Transverse colon (tissue), 4 donors: Measurements from ENCODE around the gene PTGES. TPM values are rescaled to one million over a fixed set of nuclear protein-coding genes. Genes with fewer than 3 reads are reported as not detected.
"Not testable (repeated sequence)": the region's sequence is repeated elsewhere in the genome, so short reads cannot be mapped to it uniquely, and the experiment has no call there.

Experiments used
- DNase-seq: peaks from one replicate; pipeline ENCODE4 v3.0.0-alpha.2; 2019
- H3K27ac ChIP-seq, 4 donors: fragments of 200-600 bp; sonication (generic); 2 replicates each; pipeline ENCODE4 v1.5.1; 2016 to 2018; ENCODE audit warnings: inconsistent platforms in 4 of 4
- H3K27me3 ChIP-seq: fragments of 200-600 bp; sonication (generic); 2 replicates; pipeline ENCODE4 v1.5.1; 2017; ENCODE audit warnings: inconsistent platforms
- H3K36me3 ChIP-seq, 4 donors: fragments of 200-600 bp; sonication (generic); 2 replicates each; pipeline ENCODE4 v1.5.1; 2017 to 2019; ENCODE audit warnings: inconsistent platforms in 4 of 4
- H3K4me1 ChIP-seq, 4 donors: fragments of 200-600 bp; sonication (generic); 2 replicates each; pipeline ENCODE4 v1.5.1; 2017 to 2020; ENCODE audit warnings: inconsistent platforms in 4 of 4
- H3K4me3 ChIP-seq, 4 donors: fragments of 200-600 bp; sonication (generic); 1 replicate in 1 of 4; 2 replicates in 3 of 4; pipeline versions ENCODE4 v1.5.1 to v1.6.1; 2017 to 2019; ENCODE audit warnings: inconsistent platforms in 4 of 4
- H3K9me3 ChIP-seq, 2 donors: fragments of 200-600 bp; sonication (generic); 2 replicates each; pipeline ENCODE4 v1.5.1; 2017 to 2019; ENCODE audit warnings: inconsistent platforms in 2 of 2
- EP300 ChIP-seq: sonication (generic); formaldehyde crosslinking; IDR thresholded peaks from one replicate; pipeline ENCODE4 v1.6.1; 2017; ENCODE audit warnings: antibody characterized with exemption, low read depth
- POLR2A ChIP-seq: fragments of 450-650 bp; IDR thresholded peaks from one replicate; pipeline ENCODE4 v1.6.1; 2016; ENCODE audit warnings: antibody characterized with exemption, mild to moderate bottlenecking, moderate library complexity
- POLR2AphosphoS5 ChIP-seq, 3 donors: sonication (generic); formaldehyde crosslinking; IDR thresholded peaks; one replicate each; pipeline ENCODE4 v1.6.1; 2016; ENCODE audit warnings: antibody characterized with exemption in 3 of 3
- WGBS, 2 donors: methylation state at CpG; one replicate each; pipeline ENCODE4 v1.1.5; 2018; ENCODE audit warnings: low coverage in 1 of 2; 5-methylcytosine and 5-hydroxymethylcytosine counted together
- in situ Hi-C, 4 donors: fragments of 200-750 bp; cut with MboI; loops; one replicate each; pipeline versions ENCODE4 v1.15.0 to v1.15.1; 2017; ENCODE audit warnings: low sequenced_read_pairs in 3 of 4, low pct_ligation_motif_present in 1 of 4, low pct_unique_long_range_greater_than_20kb in 1 of 4
- intact Hi-C: fragments of 100-400 bp; cut with DNase I; formaldehyde crosslinking; loops from one replicate; pipeline ENCODE4 v1.15.1; 2023; ENCODE audit warnings: low total_unique reads
- total RNA-seq, 4 donors: library from RNA; depleted of rRNA; stranded (reverse); fragments of >200 nt; gene quantifications; one replicate each; pipeline ENCODE4 v1.1.0, GENCODE V29; 2016
- TF ChIP-seq, protein P1 (sequence below), 5 experiments: fragments of 200-600 bp in 3 of 5; fragments of 450-650 bp in 2 of 5; sonication (generic) in 3 of 5; IDR thresholded peaks; 1 replicate in 2 of 5; 2 replicates in 3 of 5; pipeline ENCODE4 v1.5.1; 2016 to 2017; ENCODE audit warnings: antibody characterized with exemption in 5 of 5, inconsistent platforms in 3 of 5, mild to moderate bottlenecking in 2 of 5, moderate library complexity in 1 of 5

PTGES gene
- total RNA-seq, 4 donors from 2014 or later, result 0.75 to 11.0 (median 2.2) TPM

DNA sequence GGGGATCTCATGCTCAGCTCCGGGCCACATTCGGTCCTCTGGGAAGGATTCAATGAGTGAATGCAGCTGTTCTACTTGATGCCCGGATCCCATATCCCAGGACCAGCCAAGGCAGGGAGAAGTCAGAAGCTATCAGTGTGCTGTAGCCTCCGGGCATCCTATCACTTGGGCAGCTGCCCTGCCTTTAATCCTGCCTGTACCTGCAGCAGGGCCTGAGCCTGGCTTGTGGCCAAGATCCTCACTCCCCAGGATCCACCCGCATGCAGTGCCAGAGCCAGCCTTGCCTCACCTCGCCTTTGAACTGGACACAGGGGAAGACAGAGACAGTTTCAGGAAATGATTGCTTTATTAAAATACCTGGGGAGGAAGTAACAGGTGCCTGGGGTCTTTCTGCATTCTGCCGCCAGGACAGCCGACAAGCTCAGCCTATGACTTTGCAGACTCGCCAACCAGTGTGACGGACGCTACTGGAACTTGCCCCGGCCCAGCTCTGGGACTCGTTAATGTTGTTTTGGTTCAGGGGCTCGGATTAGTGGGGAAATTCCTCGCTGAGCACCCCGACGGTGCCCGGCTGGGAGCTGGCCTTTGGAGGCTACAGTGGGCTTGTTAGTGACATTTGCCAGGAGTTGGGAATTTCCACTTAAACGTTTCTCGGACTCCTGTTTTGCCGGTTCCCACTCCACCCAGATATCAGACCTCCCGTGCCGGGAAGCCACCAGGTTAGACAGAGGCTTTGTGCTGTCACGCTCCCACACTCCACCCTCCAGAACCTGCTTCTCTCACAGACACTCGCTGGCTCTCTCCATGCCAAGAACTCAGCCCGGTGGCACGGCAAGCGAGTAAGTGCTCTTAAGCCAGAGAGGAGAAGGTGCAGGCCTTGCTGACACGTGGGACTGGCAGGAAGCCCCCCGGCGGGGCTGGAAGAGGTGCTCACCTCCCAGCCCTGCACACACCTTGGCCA lies 721 bp downstream of the PTGES start:
- no peaks in the 10 kb centered on the region for H3K36me3 ChIP-seq
- H3K27ac ChIP-seq, result peak overlapping the region; percentile 0 to 42 (median 25)
- WGBS, 2 donors, result 38 to 40% methylated on average over 4 to 31 of the region's 31 CpGs
- peak; percentile 61 for DNase-seq
- H3K4me3 ChIP-seq, result peak overlapping the region in 2 of 4 donors; percentile 19 to 35
- TF ChIP-seq, protein P1, sequence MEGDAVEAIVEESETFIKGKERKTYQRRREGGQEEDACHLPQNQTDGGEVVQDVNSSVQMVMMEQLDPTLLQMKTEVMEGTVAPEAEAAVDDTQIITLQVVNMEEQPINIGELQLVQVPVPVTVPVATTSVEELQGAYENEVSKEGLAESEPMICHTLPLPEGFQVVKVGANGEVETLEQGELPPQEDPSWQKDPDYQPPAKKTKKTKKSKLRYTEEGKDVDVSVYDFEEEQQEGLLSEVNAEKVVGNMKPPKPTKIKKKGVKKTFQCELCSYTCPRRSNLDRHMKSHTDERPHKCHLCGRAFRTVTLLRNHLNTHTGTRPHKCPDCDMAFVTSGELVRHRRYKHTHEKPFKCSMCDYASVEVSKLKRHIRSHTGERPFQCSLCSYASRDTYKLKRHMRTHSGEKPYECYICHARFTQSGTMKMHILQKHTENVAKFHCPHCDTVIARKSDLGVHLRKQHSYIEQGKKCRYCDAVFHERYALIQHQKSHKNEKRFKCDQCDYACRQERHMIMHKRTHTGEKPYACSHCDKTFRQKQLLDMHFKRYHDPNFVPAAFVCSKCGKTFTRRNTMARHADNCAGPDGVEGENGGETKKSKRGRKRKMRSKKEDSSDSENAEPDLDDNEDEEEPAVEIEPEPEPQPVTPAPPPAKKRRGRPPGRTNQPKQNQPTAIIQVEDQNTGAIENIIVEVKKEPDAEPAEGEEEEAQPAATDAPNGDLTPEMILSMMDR (IDR thresholded peaks at IDR 0.05), result no peak
- TF ChIP-seq EP300 (no peak), POLR2A (no peak), POLR2AphosphoS5 (IDR thresholded peaks at IDR 0.05) (no peak)
- in situ Hi-C loops, result no loop called here
- H3K27me3 ChIP-seq, result peaks cover 3% of the 10 kb centered on the region
- H3K9me3 ChIP-seq, result no peaks in the 10 kb centered on the region
- intact Hi-C loops, result no loop called here
- peaks cover 11 to 22% (median 15%) of the 10 kb centered on the region in 4 donors for H3K4me1 ChIP-seq

DNA sequence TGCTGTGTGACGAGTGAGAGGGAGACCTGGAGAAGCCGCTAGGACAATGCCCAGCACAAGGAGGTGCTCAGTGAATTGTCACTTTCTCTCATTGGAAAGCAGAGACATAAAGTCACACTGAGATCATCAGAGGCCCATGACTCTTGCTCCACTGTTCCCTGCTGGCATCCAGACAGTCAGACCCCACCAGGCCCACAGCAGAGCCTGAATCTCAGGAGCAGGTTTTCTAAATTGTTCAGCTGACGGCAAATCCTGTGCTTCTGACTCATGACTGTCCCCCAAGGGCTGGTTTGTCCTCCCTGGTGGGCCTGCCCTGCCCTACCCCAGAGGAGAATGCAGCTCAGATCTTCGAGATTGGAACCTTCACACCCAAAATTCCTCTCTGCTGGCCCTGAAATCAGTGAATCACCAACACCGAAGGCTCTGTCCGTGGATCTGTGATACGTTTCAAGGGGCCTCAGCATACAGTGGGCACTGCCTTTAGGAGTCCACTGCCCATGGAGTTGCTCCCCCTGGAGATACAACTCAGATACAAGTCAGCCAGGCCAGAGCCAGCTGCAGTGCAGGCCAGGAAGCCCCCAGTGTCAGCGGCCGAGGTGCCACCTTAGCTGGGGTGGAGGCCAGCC lies 2.7 kb downstream of the PTGES start:
- DNase-seq, result no peak
- intact Hi-C loops, result no loop called here
- 92% methylated on average over 9 of the region's 9 CpGs; no CpG with 5 or more reads in 1 of the 2 donors for WGBS, 2 donors
- Histone ChIP-seq H3K27me3 (peaks cover 3% of the 10 kb centered on the region), H3K27ac (no peak overlapping the region), H3K4me1 (peaks cover 11 to 19% (median 15%) of the 10 kb centered on the region in 4 donors), H3K36me3 (no peaks in the 10 kb centered on the region), H3K4me3 (no peak overlapping the region), H3K9me3 (no peaks in the 10 kb centered on the region)
- in situ Hi-C loops, result no loop called here
- TF ChIP-seq POLR2A, result no peak
- no peak for TF ChIP-seq EP300
- TF ChIP-seq POLR2AphosphoS5 (IDR thresholded peaks at IDR 0.05), result no peak
- TF ChIP-seq, protein P1 (IDR thresholded peaks at IDR 0.05), result no peak

DNA sequence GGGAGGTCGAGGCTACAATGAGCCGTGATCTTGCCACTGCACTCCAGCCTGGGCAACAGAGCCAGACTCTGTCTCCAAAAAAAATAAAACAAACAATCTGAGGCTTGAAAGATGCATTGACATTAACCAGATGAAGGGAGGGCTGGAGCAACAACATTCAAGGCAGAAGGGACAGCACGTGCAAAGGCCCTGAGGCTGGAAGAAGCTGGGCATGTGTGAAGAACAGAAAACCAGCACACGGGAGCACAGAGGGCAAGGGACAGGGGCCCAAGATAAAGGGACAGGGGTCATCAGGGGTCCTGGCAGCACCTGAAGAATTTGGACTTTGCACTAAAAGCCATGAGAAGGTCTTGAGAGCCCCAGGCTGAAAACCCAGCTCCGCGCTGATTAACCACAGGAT lies 3.3 kb downstream of the PTGES start:
- Histone ChIP-seq H3K9me3 (no peaks in the 10 kb centered on the region), H3K4me1 (peaks cover 11 to 19% (median 15%) of the 10 kb centered on the region in 4 donors), H3K27me3 (peaks cover 3% of the 10 kb centered on the region), H3K4me3 (no peak overlapping the region), H3K36me3 (no peaks in the 10 kb centered on the region), H3K27ac (no peak overlapping the region)
- 91 to 96% methylated on average over 4 to 6 of the region's 6 CpGs for WGBS, 2 donors
- in situ Hi-C loops, result no loop called here
- intact Hi-C loops, result no loop called here
- no peak for TF ChIP-seq EP300
- TF ChIP-seq, protein P1 (IDR thresholded peaks at IDR 0.05), result no peak
- TF ChIP-seq POLR2A, result no peak
- TF ChIP-seq POLR2AphosphoS5 (IDR thresholded peaks at IDR 0.05), result no peak
- no peak for DNase-seq

DNA sequence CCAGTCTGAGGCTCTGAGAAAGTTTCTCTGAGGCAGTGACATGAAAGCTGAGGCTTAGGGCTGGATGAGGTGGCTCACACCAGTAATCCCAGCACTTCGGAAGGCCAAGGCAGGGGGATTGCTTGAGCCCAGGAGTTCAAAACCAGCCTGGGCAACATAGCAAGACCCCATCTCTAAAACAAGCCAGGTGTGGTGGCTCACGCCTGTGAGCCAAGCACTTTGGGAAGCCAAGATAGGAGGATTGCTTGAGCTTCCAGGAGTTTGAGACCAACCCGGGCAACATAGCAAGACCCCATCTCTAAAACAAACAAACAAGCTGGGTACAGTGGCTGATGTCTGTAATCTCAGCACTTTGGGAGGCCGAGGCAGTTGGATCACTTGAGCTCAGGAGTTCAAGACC lies 3.8 kb downstream of the PTGES start:
- 83 to 100% methylated on average over 1 to 4 of the region's 4 CpGs for WGBS, 2 donors
- H3K4me1 ChIP-seq, result peaks cover 11 to 19% (median 15%) of the 10 kb centered on the region in 4 donors
- intact Hi-C loops, H3K36me3 ChIP-seq, H3K4me3 ChIP-seq, H3K27me3 ChIP-seq, H3K9me3 ChIP-seq, in situ Hi-C loops, DNase-seq, H3K27ac ChIP-seq: not testable (repeated sequence)
